MM.1S (cell line): ENCODE measurements around the gene TLX3.

Source experiments
- CTCF ChIP-seq: fragments of 300-600 bp; sonication (generic); IDR thresholded peaks from 2 replicates; pipeline ENCODE4 v1.5.1; 2016; ENCODE audit warnings: antibody characterized with exemption, low read length, mixed read lengths
- EZH2phosphoT487 ChIP-seq: fragments of 300-600 bp; sonication (generic); IDR thresholded peaks from 2 replicates; pipeline ENCODE4 v1.6.1; 2018; ENCODE audit warnings: antibody characterized with exemption, low read length

- TF ChIP-seq CTCF, result no peak
- no peak for TF ChIP-seq EZH2phosphoT487
Measured at GRCh38 chr5:171322527-171322926, 13.5 kb downstream of the TLX3 start.
